ENCODE measurements around the gene NF1.

DNA sequence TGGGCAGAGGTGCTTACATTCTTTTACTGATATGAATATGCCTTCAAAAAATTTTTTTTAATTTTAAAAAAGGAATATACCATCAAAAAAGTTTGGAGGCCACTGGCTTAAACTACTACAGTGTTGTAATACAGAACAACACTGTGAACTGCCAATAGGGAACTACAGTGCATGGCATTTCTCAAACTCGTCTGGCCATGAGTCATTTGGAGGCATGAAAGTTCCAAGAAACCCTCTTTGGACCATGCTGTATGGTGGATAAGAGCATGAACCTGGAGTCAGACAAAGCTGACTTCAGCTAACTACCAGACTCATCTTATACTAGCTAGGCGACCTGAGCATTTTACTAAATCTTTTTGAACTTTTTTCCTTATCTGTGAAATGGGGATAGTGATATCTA, 9.2 kb upstream of the NF1 start:
- TF ChIP-seq CTCF (IDR thresholded peaks at IDR 0.05 in 4 of 5, conservative IDR thresholded peaks at IDR 0.05 in 1 of 5): no peak
- TF ChIP-seq POLR2A (IDR thresholded peaks at IDR 0.05): no peak
